SH-SY5Y (cell line): ENCODE data around the gene NACA.

ENCODE experiments used
- GATA2 ChIP-seq: IDR thresholded peaks from 2 replicates; pipeline ENCODE4 v1.6.1; 2011; ENCODE audit warnings: mild to moderate bottlenecking, low read depth, low read length
- GATA3 ChIP-seq: IDR thresholded peaks from 2 replicates; pipeline ENCODE4 v1.6.1; 2011; ENCODE audit warnings: low read depth, mild to moderate bottlenecking, low read length, moderate library complexity

NACA gene

GRCh38 chr12:56682323-56682722 is 42.8 kb downstream of the NACA start:
- TF ChIP-seq GATA2, result no peak
- no peak for TF ChIP-seq GATA3

GRCh38 chr12:56679883-56680575 is 45.1 kb downstream of the NACA start:
- TF ChIP-seq GATA2 (no peak), GATA3 (no peak)

GRCh38 chr12:56678852-56679251 is 46.2 kb downstream of the NACA start:
- TF ChIP-seq GATA3 (no peak), GATA2 (no peak)

- TF ChIP-seq GATA3 (no peak), GATA2 (no peak)
Measured at GRCh38 chr12:56677680-56678079, 47.4 kb downstream of the NACA start.

GRCh38 chr12:56676851-56677580 is 48.1 kb downstream of the NACA start:
- no peak for TF ChIP-seq GATA3
- TF ChIP-seq GATA2, result no peak

- TF ChIP-seq GATA2 (no peak), GATA3 (no peak)
Measured at GRCh38 chr12:56671608-56672007, 53.5 kb downstream of the NACA start.

- TF ChIP-seq GATA2, result no peak
- TF ChIP-seq GATA3, result no peak
Measured at GRCh38 chr12:56670836-56671235, 54.3 kb downstream of the NACA start.

GRCh38 chr12:56668197-56668457 is 57.0 kb downstream of the NACA start:
- TF ChIP-seq GATA2 (no peak), GATA3 (no peak)
